Skin epidermis (tissue), 12 donors: ENCODE measurements around the gene SH3TC1.

Experiments used
- H3K27ac ChIP-seq, 21 experiments: fragments of 200-600 bp; sonication (generic) in 11 of 21; one replicate each; pipeline ENCODE4 v1.5.0; 2020; ENCODE audit warnings: mild to moderate bottlenecking in 3 of 21, inconsistent platforms in 2 of 21, moderate library complexity in 2 of 21
- H3K4me3 ChIP-seq, 7 experiments: fragments of 200-600 bp; sonication (generic) in 2 of 7; one replicate each; pipeline ENCODE4 v1.5.0; 2020; ENCODE audit warnings: inconsistent platforms in 2 of 7, mild to moderate bottlenecking in 2 of 7, moderate library complexity in 1 of 7

SH3TC1 gene

DNA sequence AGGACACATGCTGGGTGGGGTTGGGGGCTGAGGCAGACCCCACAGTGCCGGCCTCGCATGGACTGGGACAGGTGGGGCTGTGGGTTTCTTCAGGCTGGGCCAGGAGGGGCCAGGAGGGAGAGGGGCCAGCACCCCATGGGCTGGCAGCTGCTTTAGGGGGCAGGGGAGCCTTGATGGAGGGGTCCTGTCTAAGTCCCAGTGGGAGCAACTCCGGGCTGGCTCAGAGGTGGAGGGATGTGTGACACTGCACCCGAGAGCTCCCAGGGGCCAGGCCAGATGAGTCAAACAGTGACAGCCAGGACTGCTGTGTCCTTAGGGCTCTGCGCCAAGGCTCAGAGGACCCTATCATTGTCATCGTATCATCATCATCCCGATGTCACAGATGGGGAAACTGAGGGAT lies 36.1 kb upstream of the SH3TC1 start:
- no peak overlapping the region for H3K27ac ChIP-seq
- H3K4me3 ChIP-seq: no peak overlapping the region

DNA sequence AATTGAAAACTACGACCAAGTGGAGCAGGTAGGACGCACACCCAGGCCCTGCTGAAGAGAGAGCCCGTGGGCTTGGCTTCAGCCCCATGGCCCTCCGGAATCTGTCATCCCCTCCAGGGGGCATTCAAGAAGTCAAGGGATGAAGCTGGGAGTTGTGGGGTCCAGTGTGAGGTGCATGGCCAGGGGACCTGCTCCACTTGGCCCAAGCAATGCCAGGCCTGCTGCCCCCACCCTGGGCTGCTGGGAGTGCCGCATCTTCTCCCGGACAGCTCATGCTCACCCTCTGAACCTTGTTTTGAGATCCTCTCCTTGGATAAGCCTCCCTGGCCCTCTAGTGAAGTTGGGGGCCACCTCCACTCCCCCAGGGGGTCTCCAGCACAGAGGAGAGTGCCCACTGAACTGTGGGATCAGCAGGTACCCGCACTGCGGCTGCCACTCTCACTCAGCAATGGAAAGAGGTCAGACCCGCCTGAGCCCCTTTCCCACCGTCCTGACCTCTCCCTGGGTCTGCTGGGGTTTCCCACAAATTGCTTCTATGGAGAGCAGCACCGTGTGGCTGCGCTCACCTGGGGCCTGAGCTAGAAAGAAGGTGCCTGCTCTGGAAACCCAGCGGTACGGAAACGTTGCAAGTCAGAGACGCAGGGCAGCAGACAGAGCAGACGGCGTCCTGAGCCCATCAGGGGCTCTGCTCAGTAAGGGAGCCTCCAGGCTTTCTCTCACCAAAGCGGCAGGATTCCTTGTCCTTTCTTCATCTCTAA lies 35.5 kb upstream of the SH3TC1 start:
- Histone ChIP-seq H3K27ac (peak overlapping the region in 1 of 21 experiments; percentile 34), H3K4me3 (no peak overlapping the region)

DNA sequence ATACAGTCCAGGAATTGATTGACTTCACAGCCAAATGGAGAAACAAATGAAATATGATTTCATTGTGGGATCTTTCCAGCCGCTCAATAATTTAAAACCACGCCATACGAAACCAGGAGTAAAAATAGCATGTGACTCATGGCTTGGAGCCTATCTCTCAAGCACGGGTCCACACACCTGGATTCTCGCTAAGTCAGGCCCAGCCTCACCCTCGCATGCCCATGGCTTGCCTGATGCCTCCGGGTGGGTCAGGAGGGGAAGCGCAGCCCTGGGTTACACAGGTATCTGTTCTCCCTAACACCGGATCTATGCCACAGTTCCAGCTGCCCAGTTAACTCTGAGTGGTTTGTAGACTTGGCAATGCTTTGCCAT lies 34.9 kb upstream of the SH3TC1 start:
- no peak overlapping the region for H3K4me3 ChIP-seq
- no peak overlapping the region for H3K27ac ChIP-seq

DNA sequence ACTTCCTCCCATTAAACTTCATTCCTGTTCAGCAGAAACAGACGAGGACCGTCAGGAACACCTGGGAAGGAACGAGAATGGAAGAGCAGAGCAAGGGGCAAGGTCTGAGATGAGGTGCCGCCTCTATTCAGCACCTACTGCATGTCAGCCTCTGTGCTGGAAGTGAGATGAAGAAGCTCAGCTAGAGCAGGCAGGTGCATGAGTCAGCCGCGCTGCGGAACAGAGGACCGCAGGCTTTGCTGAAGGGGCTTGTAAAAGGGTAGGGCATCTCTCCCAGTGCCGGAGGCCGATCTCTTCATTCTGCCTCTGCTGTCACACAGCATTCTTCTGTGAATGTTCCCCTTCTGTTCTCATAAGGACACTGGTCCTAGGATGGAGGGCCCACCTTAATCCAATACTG lies 34.4 kb upstream of the SH3TC1 start:
- H3K4me3 ChIP-seq: no peak overlapping the region
- H3K27ac ChIP-seq: no peak overlapping the region

DNA sequence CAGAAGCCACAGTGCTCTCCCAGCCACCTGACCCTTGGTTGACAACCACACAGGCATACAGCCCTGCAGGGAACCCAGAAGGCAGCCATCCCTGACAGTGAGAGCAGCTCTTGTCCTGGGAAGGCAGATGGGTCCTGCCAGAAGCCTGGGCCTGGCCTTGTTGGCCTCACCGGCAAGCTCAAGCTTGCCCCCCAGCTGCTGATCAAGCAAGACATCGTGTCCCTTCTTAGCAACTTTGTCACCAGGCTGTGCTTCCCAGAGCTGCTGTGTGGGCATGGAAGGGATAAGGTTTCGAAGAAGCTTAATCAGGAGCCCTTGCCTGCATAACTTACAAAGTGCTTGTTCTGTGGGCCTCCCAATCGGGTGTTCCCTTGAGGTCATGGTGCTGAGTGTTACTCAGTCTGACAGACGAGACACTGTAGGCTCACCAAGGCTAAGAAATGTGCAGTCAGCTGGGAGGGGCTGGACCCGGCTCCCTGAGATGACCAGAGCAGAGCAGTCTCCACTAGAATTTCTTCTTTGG lies 33.7 kb upstream of the SH3TC1 start:
- no peak overlapping the region for H3K4me3 ChIP-seq
- H3K27ac ChIP-seq: no peak overlapping the region

DNA sequence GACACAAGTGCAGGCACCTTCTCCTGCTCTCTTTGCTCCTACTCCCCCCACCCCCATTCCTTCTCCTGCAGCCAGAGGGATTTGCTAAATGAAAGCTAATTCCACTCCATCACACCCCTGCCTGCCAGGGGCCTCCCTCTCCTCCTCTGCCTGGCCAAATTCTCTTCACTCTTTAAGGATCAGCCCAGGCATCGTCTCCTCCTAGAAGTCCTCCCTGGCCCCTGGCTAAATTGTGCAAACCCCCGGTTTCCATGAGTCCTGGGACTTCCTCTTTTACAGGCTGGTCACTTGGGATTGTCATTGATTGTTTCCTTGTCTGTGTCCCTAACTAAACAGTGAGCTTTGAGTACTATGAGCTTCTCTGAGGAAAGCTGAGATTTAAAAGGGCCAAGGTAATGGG lies 31.8 kb upstream of the SH3TC1 start:
- H3K4me3 ChIP-seq: no peak overlapping the region
- peak overlapping the region in 2 of 21 experiments; percentile 38 to 58 for H3K27ac ChIP-seq

DNA sequence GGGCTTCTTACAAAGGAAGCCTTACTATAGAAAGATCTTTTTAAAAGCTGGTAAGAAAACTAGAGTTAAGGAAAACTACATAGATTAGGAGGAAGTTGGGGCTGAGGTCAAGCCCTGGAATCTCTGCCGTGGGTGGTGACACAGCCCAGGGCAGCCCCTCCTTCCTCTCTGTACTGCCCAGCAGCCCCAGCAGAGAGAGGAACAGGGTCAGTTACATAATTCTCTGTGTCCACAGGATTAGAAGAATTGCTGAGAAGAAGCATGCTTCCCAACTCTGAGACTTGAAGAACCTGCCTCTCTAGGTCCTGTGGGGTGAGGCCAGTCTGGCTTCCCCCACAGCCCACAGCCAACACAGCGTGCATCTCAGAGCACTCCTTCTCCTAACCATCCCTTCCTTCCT lies 31.3 kb upstream of the SH3TC1 start:
- no peak overlapping the region for H3K4me3 ChIP-seq
- peak overlapping the region in 2 of 21 experiments; percentile 38 to 58 for H3K27ac ChIP-seq

DNA sequence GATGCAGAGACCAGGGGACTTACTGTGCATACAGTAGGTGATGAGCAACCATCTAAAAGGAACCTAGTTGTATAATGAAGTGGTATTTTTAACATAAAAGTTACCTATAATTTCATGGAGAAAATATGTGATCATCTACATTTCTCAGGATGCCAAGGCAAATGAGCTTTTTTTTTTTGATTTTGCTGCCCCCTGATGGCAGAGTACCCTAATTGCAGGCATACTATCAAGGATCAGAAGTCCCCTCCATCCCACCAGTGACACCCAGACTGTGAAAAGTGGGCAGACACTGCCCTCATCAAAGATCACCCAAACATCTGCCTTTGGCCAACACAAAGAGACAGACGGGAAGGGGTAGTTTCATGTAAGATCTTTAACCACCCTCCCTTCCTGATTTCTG lies 30.9 kb upstream of the SH3TC1 start:
- H3K4me3 ChIP-seq: no peak overlapping the region
- H3K27ac ChIP-seq: no peak overlapping the region

DNA sequence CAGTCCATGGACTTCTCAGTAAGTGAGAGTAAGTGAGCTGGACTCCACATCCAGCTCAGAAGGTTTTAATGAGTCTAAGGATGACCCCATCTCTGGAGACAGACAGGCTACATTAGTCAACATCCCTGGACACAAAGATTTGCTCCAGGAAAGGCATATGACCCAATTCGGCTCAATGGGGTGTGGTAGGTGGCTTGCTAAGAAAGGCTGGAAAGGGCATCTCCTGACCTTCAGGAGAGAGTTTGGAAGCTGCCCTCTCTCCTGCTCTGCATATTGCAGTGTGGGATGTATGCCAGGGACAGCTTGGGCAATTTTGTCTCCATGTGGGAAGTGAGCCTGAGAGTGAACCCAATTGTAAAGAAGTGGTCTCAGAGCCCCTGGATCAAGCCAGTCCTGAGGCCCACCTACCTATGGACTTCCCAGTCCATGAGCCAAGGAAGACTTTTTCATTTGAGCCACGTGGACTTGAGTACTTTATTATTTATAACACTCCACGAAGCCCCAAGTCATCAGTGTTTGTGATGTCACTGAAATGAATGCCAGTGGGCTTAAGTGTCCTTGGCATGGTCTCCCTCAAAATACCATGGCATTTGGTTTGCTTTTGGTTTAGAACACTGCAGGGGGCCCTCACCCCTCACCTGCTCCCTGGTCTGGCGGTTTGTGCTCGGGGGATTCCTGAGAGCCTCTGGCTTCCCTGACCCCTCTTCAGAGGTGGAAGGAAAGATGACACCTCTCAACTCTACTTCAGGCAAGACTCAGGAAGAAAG lies 30.1 kb upstream of the SH3TC1 start:
- no peak overlapping the region for H3K27ac ChIP-seq
- no peak overlapping the region for H3K4me3 ChIP-seq

DNA sequence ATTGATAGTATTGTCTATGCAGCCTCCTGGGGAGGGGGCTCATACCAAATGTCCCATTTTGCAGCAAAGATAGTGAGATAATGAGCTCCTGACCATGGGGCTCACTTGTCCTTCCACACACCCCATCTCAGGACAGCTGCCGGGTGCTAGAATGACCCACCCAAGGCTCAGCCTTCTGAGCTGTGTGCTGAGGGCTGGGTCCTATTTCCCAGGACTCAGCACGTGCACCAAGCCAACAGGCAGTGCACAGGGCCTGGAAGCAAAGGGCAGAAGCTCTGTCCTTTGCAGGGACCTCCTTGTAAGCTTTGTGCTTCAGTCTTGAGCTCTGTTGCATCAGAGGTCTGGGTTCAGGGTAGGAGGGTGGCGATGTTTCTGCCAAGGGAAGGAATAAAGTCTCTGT lies 29.3 kb upstream of the SH3TC1 start:
- Histone ChIP-seq H3K4me3 (no peak overlapping the region), H3K27ac (no peak overlapping the region)

DNA sequence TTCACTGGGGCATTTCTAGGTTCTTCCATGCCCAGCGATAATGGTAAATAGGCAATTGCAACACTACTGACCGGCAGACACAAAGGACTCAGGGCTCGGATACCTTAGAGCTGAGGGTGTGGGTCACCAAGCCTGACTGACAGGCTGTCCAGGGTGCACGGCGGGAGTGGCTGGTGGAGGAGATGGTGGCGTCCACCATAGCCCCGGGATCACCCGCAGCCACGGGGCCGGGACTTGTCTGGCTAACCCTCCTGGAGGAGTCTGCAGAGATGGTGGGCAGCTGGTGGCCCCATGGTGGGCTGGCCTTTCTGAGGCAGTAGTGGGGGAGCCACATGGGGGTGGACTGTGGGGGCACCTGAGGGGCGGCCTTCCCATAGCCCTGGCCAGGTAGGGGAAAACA lies 28.7 kb upstream of the SH3TC1 start:
- Histone ChIP-seq H3K27ac (no peak overlapping the region), H3K4me3 (no peak overlapping the region)

DNA sequence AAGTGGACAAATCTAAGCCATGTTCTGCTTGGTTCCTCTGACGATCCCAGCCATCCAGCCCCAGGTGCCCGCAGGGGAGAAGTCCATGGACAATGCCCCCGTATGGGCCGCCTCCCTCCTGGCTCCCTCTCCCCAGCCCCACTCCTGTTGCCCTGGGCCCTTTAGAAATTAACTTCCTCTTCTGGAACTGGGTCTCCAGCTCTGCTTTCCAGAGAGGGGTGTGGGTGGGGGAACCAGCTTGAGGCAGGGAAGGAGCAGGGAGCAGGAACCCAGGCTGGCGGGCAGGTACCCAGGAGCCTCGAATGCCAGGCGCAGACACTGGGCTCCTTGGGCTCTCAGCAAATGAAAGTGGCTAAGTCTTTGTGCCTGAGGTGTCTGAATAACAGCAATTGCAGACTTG lies 27.8 kb upstream of the SH3TC1 start:
- Histone ChIP-seq H3K4me3 (no peak overlapping the region), H3K27ac (no peak overlapping the region)

DNA sequence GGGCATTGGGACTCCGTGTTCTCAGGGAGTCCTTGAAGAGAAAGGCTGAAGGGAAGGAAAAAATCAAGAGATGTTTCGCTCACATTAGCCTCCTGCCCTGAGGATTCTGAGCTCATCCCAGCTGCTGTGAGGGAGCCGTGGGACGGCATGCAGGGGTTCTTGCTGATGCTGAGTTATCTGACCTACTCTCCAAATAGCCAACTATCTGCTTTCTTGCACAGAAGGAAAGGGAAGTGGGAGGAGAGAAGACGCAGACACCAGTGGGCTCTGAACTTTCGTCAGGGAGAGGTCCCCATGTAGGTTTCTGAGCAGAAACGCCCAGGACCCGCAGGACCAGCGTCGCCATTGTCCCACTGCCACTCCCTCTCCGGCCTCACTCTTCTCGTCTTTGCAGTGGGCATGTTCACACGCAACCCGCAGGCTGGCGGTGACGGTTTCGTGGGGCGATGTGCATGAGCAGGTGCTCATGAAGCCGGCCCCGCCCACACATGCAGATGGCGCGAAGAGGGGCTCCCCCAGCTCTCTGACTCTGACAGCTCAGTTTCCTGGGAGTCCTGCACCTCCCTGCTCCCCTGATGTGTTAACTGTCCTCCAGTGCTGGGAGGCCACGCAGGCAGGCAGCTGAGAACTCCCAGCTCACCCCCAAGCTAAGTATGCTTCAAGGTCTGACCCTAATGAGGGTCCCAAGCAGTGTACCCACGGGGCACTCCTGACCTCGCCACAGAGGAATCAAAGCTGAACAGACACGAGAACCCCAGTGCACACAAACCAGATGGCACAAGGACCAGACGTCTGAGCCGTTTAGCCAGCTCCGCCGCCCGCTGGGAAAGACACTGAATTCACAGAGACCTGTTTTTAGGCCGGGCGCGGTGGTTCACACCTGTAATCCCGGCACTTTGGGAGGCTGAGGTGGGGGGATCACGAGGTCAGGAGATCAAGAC lies 26.8 kb upstream of the SH3TC1 start:
- no peak overlapping the region for H3K4me3 ChIP-seq
- H3K27ac ChIP-seq: no peak overlapping the region

DNA sequence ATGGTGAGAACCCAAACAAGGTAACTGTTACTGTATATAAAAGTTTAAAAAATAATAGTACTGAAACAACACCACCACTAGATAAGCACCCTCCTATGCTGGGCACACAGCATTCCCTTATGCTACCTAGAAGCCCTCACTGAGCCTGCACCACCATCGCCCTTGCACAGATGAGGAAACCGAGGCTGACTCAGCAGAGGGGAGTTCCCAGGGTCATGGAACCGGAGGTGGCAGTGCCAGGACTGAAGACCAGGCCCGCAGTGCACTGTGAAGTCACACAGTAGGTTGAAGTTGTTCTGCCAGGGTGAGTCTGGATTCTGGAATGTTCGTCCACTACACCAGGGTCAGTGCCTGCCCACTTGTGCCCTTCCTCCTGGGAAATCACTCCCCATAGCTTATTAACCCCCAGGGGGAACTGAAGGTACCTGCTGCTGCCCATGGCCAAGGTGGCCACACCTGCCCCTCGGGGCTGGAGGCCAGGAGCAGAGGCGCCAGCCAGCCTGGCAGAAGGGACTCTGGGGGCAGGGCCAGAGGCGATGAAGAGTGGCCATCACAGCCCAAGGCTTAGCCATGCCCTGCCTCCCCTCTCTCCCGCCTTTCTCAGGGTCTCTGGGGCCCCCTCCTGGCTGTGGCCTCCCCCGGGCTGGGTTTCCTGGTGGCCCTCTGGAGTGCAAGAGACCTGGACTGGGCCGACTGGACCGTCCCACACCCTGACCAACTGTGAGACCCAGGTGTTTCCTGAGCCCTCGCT lies 25.4 kb upstream of the SH3TC1 start:
- H3K4me3 ChIP-seq: no peak overlapping the region
- no peak overlapping the region for H3K27ac ChIP-seq

DNA sequence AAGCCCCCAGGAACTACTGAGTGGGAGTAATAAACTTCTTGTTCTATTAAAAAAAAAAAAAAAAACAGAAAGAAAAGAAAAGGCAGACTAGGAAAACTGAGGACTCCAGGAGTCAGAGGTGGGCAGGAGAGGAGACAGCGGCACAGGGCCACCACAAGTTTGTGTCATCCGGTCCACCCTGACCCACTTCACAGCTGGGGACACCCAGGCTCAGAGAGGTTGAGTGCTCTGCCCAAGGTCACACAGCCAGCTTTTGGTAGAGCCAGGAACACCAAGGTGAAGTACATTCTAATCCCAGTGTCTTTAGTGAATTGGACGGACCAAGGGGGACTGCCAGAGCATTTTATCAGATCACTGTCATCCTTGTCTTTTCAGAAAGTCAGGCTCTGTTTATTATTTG lies 24.1 kb upstream of the SH3TC1 start:
- no peak overlapping the region for H3K27ac ChIP-seq
- H3K4me3 ChIP-seq: no peak overlapping the region

DNA sequence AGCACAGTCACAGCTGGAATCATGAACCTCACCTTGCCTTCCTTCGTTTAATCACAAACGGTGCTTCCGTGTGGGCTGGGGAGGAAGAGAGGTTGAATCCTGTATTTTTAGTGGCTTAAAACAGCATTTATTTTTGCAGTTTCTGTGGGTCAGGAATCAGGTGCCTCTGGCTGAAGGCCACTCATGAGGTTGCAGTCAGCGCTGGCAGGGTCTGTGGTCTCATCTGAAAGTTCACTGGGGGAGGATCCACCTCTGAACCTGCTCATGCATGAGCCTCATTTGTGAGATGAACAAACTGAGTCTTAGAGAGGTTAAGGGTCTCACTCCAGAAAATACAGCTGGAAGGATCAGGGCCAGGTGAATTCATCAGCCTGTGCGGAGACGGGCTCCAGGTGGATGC lies 23.4 kb upstream of the SH3TC1 start:
- Histone ChIP-seq H3K27ac (no peak overlapping the region), H3K4me3 (no peak overlapping the region)

DNA sequence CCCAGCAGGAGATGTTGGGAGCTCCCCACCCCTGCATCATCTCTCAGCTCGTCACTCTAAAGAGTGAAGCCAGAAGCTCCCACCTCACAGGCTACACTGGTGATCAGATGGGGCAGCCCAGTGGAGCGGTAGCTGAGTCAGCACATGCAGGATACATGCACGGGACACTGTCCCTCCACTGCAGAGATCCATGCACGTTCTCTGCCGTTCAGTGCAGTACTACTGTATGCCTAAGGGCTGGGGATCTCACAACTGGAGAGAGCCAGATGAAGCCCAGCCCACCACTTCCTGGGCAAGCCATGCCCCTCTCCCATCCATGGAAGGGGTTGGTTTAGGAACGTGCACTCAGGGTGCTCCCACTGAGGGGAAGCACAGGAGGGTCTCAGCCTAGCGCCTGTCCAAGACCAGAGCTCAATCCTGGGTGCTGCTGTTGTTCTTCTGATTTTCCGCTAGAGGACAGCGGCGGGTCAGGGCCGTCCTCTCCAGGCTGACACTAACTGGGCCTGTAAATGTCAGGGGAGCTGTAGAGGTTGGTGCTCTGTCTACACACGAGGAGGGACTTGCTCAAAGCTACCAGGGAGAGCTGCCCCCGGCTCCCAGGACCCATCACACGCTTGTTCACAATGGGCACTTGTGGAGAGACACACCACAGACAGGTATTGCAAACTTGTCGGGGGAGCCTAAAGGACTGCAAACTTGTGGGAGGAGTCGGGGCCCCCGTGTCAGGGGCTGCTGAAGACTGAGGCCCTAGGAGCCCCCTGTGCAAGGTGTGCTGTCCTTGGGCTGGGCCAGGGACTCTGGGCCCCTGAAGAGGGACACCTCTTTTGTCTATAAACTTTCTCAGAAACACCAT lies 22.3 kb upstream of the SH3TC1 start:
- Histone ChIP-seq H3K27ac (no peak overlapping the region), H3K4me3 (no peak overlapping the region)

DNA sequence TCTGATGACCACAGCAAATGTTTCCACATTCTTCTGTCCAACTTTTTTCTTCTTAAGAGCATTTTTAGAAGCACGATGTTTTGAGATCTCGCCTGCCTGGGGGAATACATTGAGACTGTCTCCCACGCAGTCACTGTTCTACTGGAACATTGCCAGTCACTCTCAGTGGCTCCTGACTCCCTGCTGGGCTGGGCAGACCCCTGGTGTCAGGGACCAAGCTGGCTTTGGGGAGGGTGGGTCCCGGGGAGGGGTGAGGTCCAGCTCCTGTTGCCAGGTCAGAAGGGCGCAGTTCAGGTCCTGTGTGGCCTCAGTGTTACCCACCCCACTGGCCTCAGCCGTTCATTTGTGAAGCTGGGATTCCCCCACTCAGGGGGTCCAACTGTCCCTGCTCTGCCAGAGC lies 21.5 kb upstream of the SH3TC1 start:
- H3K27ac ChIP-seq: no peak overlapping the region
- no peak overlapping the region for H3K4me3 ChIP-seq

DNA sequence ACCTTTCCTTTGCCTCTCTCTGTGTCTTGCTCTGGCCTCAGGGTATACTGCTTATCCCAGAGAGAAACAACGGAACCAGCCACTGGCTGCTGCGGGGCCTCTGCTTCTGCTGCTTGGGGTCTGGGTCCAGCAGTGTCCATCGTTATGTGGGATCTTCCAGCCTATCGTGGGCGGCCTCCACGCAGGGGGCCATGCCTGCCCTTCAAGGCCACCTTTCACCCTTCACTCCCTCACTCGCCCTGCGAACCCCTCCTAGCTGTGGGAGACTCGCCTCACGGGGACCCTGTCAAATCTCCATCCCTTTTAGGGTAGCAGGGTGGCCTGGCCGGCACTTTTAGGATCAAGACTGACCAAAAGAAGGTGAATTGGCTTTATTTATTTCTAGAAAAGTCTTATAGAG lies 21.1 kb upstream of the SH3TC1 start:
- H3K27ac ChIP-seq: no peak overlapping the region

More for the DNA sequence above, 21.1 kb upstream of the SH3TC1 start:
- no peak overlapping the region for H3K4me3 ChIP-seq
